PC-3 (cell line): ENCODE data around the gene CRISPLD2. TPM values are rescaled to one million over a fixed set of nuclear protein-coding genes. Genes with fewer than 3 reads are reported as not detected.

Source experiments
- ATAC-seq: fragments of 200-7000 bp; cut with Tn5 transposase; 2 replicates; pipeline ENCODE4 v1.9.1; 2020; ENCODE audit warnings: mild to moderate bottlenecking, moderate library complexity
- BruUV-seq: library from RNA; stranded (reverse); fragments of 400-500 nt; replicated peaks from 2 replicates; lab custom pipeline; 2021; lab: Mats Ljungman, UMichigan
- CTCF ChIA-PET: fragments of 300-600 bp; sonication (Branson Sonifier 250); formaldehyde crosslinking; loops from one replicate; lab custom pipeline; 2022; ENCODE audit warnings: antibody characterized with exemption; lab: Charles Lee
- POLR2A ChIA-PET: fragments of 300-600 bp; sonication (Branson Sonifier 250); formaldehyde crosslinking; loops from one replicate; lab custom pipeline; 2022; ENCODE audit warnings: antibody characterized with exemption; ENCODE audit not compliant: unreplicated experiment; lab: Charles Lee
- DNase-seq: peaks from one replicate; pipeline ENCODE4 v3.0.0-alpha.2; 2015
- H2AFZ ChIP-seq: fragments of 300-600 bp; sonication (generic); 2 replicates; pipeline ENCODE4 v1.6.0; 2016; ENCODE audit warnings: antibody characterized with exemption, low read length
- H3F3A ChIP-seq: fragments of 300-600 bp; sonication (generic); one replicate; pipeline ENCODE4 v1.6.0; 2017; ENCODE audit warnings: antibody characterized with exemption, low read length, control low read depth, mild to moderate bottlenecking; ENCODE audit not compliant: unreplicated experiment
- H3K27ac ChIP-seq: fragments of 300-600 bp; sonication (generic); 2 replicates; pipeline ENCODE4 v1.5.1; 2016; ENCODE audit warnings: mild to moderate bottlenecking, low read length
- H3K27me3 ChIP-seq: fragments of 300-600 bp; sonication (generic); 2 replicates; pipeline ENCODE4 v1.6.1; 2016; ENCODE audit warnings: low read length, mixed read lengths
- H3K36me3 ChIP-seq: fragments of 300-600 bp; sonication (generic); 2 replicates; pipeline ENCODE4 v1.6.1; 2016; ENCODE audit warnings: low read depth, mixed run types, low read length, mixed read lengths
- H3K4me1 ChIP-seq: fragments of 300-600 bp; sonication (generic); 2 replicates; pipeline ENCODE4 v1.5.1; 2016; ENCODE audit warnings: low read length; ENCODE audit not compliant: insufficient read depth
- H3K4me2 ChIP-seq: fragments of 300-600 bp; sonication (generic); 2 replicates; pipeline ENCODE4 v1.6.0; 2016; ENCODE audit warnings: low read length
- H3K4me3 ChIP-seq: fragments of 300-600 bp; sonication (generic); 2 replicates; pipeline ENCODE4 v1.5.1; 2016; ENCODE audit warnings: mild to moderate bottlenecking, low read length, mixed read lengths
- H3K79me2 ChIP-seq: fragments of 300-600 bp; sonication (generic); 2 replicates; pipeline ENCODE4 v1.6.1; 2017; ENCODE audit warnings: low read length, mixed read lengths
- H3K9ac ChIP-seq: fragments of 300-600 bp; sonication (generic); 2 replicates; pipeline ENCODE4 v1.6.0; 2016; ENCODE audit warnings: mild to moderate bottlenecking, low read length
- H3K9me2 ChIP-seq: fragments of 300-600 bp; sonication (generic); replicated peaks from 2 replicates; pipeline ENCODE4 v1.6.1; 2016; ENCODE audit warnings: mixed run types, low read length, mixed read lengths
- H3K9me3 ChIP-seq: fragments of 300-600 bp; sonication (generic); 2 replicates; pipeline ENCODE4 v1.6.1; 2016; ENCODE audit warnings: low read length, mixed read lengths
- H4K20me1 ChIP-seq: fragments of 300-600 bp; sonication (generic); 2 replicates; pipeline ENCODE4 v1.6.1; 2016; ENCODE audit warnings: low read length, mixed read lengths
- CTCF ChIP-seq: fragments of 300-600 bp; sonication (generic); conservative IDR thresholded peaks from 2 replicates; pipeline ENCODE4 v1.5.1; 2017; ENCODE audit warnings: antibody characterized with exemption, low read depth, mild to moderate bottlenecking, low read length
- EZH2 ChIP-seq: fragments of 300-600 bp; sonication (generic); IDR thresholded peaks from one replicate; pipeline ENCODE4 v1.6.1; 2017; ENCODE audit warnings: antibody characterized with exemption, mild to moderate bottlenecking, low read length; ENCODE audit not compliant: unreplicated experiment
- EZH2phosphoT487 ChIP-seq: fragments of 300-600 bp; sonication (generic); IDR thresholded peaks from 2 replicates; pipeline ENCODE4 v1.6.1; 2018; ENCODE audit warnings: mild to moderate bottlenecking, antibody characterized with exemption, low read length, borderline replicate concordance
- intact Hi-C: fragments of 100-400 bp; cut with micrococcal nuclease; formaldehyde crosslinking; loops from 2 replicates; pipeline ENCODE4 v1.9.0; 2023
- total RNA-seq: library from RNA; depleted of rRNA; stranded (reverse); fragments of >200 nt; gene quantifications from 2 replicates; pipeline ENCODE4 v1.2.3, GENCODE V29; 2014

CRISPLD2 gene
- total RNA-seq, 1 experiment from 2014 or later: 2.8 TPM

- ChIA-PET POLR2A (no interaction called here), CTCF (interaction anchor here (0.6 to 0.7 kb wide), 2 partner anchors 11 to 13 kb away, joined by 3 read pairs; no protein-coding TSS in a partner anchor)
- H3K27me3 ChIP-seq: no peaks in the 10 kb centered on the region
- ATAC-seq (no peak), DNase-seq (no peak)
- H2AFZ ChIP-seq: no peak overlapping the region
- no peak overlapping the region for H3K4me3 ChIP-seq
- H3K9ac ChIP-seq: no peak overlapping the region
- no peaks in the 10 kb centered on the region for H3K9me3 ChIP-seq
- no peak for TF ChIP-seq CTCF
- no peak for TF ChIP-seq EZH2phosphoT487
- TF ChIP-seq EZH2: no peak
- intact Hi-C loops: no loop called here
- no TSS peak for BruUV-seq
- H3K27ac ChIP-seq: peak overlapping the region; percentile 14
- H3K79me2 ChIP-seq: no peaks in the 10 kb centered on the region
- H3K4me1 ChIP-seq: peaks cover 16% of the 10 kb centered on the region
- H3K4me2 ChIP-seq: no peak overlapping the region
- no peaks in the 10 kb centered on the region for H3K9me2 ChIP-seq
- no peaks in the 10 kb centered on the region for H3K36me3 ChIP-seq
- no peaks in the 10 kb centered on the region for H4K20me1 ChIP-seq
- peaks cover 3% of the 10 kb centered on the region for H3F3A ChIP-seq
Measured at GRCh38 chr16:84850714-84851113, 30.9 kb downstream of the CRISPLD2 start.

GRCh38 chr16:84851192-84852127 lies 31.7 kb downstream of the CRISPLD2 start:
- Histone ChIP-seq H3K9me3 (no peaks in the 10 kb centered on the region), H3K4me2 (peak overlapping the region; percentile 59), H3K27me3 (no peaks in the 10 kb centered on the region), H3K9me2 (no peaks in the 10 kb centered on the region), H3K4me3 (no peak overlapping the region), H3K9ac (no peak overlapping the region), H3K36me3 (no peaks in the 10 kb centered on the region), H3K79me2 (no peaks in the 10 kb centered on the region), H3K4me1 (peaks cover 16% of the 10 kb centered on the region), H3K27ac (peak overlapping the region; percentile 70), H2AFZ (no peak overlapping the region), H4K20me1 (no peaks in the 10 kb centered on the region), H3F3A (peaks cover 3% of the 10 kb centered on the region)
- ChIA-PET POLR2A (no interaction called here), CTCF (interaction anchor here (0.6 to 0.7 kb wide), 2 partner anchors 12 to 14 kb away, joined by 3 read pairs; no protein-coding TSS in a partner anchor)
- TF ChIP-seq EZH2 (no peak), EZH2phosphoT487 (peak; percentile 95), CTCF (no peak)
- ATAC-seq: peak; percentile 94
- DNase-seq: peak; percentile 98
- no TSS peak for BruUV-seq
- intact Hi-C loops: no loop called here

GRCh38 chr16:84853534-84853933 lies 33.7 kb downstream of the CRISPLD2 start:
- intact Hi-C loops: no loop called here
- Histone ChIP-seq H3F3A (peaks cover 3% of the 10 kb centered on the region), H3K27ac (no peak overlapping the region), H3K4me2 (no peak overlapping the region), H3K9me2 (no peaks in the 10 kb centered on the region), H4K20me1 (no peaks in the 10 kb centered on the region), H3K27me3 (no peaks in the 10 kb centered on the region), H3K36me3 (no peaks in the 10 kb centered on the region), H3K4me3 (no peak overlapping the region), H3K9ac (no peak overlapping the region), H3K4me1 (peaks cover 16% of the 10 kb centered on the region), H3K9me3 (no peaks in the 10 kb centered on the region), H3K79me2 (no peaks in the 10 kb centered on the region), H2AFZ (no peak overlapping the region)
- POLR2A ChIA-PET: no interaction called here
- CTCF ChIA-PET: no interaction called here
- no peak for ATAC-seq
- TF ChIP-seq EZH2 (no peak), EZH2phosphoT487 (no peak), CTCF (no peak)
- BruUV-seq: no TSS peak
- DNase-seq: no peak
